GM21390 (cell line): ENCODE results near the gene NHS.
"Not testable (repeated sequence)": the region's sequence is repeated elsewhere in the genome, so short reads cannot be mapped to it uniquely, and the experiment has no call there.

Experiments
- ATAC-seq: cut with Tn5 transposase; IDR thresholded peaks from one replicate; pipeline ENCODE4 v1.9.1; 2021; ENCODE audit not compliant: unreplicated experiment

NHS gene

DNA sequence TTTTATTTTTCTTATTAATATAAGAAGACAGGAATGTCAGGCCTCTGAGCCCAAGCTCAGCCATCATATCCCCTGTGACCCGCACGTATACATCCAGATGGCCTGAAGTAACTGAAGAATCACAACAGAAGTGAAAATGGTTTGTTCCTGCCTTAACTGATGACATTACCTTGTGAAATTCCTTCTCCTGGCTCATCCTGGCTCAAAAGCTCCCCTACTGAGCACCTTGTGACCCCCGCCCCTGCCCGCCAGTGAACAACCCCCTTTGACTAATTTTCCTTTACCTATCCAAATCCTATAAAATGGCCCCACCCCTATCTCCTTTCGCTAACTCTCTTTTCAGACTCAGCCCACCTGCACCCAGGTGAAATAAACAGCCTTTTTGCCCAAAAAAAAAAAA, 71.3 kb downstream of the NHS start:
- not testable (repeated sequence) for ATAC-seq

DNA sequence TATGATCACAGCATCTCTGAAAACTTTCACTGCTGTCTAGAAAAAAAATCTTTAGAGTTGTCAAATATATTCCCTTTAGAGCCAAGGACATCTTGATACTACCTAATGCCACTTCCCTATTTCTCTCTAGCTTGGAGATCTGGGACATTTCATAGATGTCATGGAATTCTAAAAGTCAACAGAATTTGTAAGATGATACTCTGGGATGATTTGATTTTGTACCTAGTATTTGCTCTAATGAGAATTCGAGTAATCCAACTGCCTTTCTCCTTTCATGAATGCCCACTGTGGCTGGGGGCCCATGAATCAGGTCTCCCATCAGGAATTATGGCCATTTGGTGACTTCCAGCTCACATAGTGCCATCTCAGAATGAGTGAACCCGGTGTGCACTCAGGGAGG, 73.2 kb downstream of the NHS start:
- ATAC-seq, result no peak

DNA sequence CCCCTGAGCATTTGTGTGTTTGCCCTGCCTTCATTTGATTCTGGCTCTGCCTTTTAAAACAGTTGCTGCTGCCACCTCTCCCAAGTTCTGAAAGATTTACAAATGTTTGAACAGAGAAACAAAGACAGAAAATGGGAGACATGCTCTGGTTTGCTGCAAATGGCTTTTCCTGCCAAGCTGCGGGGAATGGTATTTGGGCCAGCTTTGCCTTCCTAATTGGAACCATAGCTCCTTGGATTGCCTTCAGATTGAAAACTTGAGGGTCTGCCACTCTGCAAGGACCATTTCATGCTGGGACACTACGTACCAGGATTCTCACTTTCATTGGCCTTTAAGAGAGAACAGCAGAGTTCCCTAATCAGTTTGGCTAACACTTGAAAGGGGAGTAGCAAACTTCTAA, 74.9 kb downstream of the NHS start:
- no peak for ATAC-seq

DNA sequence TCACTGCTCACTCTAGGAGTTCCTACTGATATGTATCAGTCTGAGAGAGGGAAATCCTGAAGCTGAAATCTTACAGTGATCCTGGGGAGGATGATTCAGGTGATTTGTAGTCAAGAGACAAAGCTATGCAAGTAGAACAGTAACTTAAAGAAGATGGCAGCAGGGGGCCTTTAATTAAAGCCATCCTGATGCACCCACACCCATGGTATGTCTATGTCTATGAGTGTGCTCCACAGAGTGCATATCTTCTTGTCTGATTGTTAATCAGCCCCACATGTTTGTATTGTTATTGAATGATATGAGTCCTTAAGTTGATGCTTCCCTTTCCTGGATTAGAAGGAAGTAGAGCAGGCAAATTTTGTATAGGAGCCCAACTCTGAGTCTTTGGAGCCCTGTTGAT, 78.8 kb downstream of the NHS start:
- no peak for ATAC-seq

DNA sequence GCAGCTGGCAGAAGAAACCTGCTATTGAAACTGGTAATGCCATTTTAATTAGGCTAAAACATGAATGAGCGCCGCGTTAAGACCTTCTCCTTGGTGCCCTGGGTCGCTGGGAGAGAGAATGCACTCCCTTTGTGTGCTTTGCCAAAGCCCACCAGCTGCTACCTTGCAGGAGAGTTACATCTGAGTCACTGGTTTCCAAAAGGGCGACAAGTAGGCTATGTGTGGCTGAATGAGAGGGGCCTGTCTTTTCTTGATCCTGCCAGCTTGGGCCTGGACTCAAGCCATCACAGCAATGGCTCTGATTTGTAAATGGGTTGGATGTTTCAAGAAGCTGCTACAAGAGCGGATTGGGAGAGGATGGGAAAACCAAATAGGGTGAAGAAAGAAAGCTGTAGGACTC, 81.5 kb downstream of the NHS start:
- ATAC-seq, result no peak

DNA sequence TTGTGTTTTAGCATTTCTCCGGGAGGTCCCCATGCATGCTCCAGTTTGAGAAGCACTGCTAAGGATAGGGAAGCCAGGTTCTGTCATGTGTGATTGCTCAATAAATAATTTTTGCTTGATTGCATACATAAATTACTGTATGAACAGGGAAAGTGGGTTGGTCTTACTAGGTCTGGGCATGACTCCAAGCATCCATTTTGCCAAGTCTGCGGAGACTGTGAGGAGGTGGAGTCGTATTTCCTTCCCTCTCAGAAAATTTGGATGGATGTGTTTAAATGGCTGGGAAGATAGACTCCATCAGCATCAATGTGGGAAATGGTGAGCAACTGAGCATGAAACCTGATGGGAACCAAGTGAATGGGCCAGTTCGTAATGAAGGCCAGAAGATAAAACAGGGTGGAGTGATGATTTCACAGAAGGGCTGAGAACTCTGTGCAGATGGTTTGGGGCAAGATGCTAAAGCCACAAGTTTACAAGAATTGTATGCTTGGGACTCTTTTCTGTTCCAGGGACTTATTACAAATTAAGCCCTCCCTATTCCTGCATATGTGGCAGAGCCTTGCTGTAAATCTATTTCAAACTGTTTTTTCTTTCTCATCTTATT, 84.1 kb downstream of the NHS start:
- no peak for ATAC-seq

DNA sequence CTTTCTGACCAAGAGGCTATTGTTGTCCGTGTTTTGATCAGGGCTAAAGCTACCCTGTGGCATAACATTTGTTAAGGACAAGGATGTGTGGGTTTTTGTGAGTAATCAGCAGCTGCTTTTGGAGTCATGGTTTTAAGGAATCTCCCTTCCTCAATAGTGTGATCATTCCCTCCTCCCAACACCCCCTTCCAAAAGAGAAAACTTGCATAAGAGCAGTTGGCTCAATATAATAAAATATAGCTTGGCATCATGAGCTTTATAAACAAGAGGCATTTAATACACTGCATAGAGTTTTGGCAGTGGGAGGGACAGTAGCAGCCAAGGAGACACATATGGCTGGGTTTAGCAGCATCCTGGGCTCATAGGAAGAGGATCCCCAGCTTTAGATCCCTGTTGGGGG, 84.7 kb downstream of the NHS start:
- no peak for ATAC-seq

DNA sequence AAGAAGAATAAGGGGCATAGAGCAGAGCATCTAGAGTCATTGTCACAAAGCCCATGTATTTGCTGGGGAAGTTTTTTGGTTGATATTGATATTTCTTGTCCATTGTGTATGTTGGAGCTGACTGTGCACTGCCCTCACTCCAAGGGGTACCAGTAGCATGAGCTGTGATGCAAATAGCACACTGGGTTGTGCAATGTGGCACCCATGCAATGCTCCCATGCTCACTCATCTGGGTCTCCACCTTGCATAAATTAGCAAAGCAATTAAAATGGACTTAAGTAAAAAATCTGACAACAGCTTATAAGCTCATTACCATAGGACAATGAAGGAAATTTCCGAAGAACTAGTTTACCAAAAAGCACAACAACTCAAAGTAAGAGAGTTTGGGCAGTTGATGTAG, 87.9 kb downstream of the NHS start:
- no peak for ATAC-seq

DNA sequence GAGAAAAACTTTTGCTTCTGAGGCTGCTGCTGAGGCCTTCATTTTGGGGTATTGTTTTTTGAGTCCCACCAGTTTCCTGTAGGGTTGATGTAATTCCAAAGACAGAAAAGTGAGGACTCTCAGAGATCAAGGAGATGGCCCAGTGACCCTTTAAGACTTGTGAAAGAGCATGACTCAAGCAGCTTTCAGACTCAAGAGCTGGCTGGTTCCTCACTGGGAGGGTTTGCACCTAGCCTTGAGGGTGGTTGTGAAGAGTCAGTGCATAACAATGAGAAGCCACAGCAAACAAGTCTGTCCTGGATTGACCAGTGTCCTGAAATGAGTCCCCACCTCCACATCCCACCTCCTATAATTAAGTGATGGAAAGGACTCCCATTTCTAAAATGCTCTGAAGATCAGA, 89.2 kb downstream of the NHS start:
- ATAC-seq, result no peak

DNA sequence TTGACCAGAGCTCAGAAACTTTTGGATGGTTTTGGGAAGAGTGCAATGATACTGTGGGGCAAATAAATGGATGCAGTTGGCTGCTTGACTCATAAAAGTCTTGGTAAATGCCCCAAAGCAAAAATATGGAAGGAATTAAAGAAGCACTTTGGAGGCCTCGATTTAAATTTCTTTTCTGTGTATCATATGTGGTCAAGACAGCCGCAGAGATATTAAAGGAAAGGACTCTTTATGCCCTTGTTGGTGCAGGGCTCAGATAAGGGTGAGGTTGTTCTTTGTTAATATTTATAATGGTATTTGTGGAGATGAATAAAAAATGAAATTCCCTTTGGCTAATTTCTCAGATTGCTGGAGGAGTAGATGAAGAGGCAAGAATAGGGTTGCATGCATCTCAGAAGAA, 90.2 kb downstream of the NHS start:
- ATAC-seq, result no peak

DNA sequence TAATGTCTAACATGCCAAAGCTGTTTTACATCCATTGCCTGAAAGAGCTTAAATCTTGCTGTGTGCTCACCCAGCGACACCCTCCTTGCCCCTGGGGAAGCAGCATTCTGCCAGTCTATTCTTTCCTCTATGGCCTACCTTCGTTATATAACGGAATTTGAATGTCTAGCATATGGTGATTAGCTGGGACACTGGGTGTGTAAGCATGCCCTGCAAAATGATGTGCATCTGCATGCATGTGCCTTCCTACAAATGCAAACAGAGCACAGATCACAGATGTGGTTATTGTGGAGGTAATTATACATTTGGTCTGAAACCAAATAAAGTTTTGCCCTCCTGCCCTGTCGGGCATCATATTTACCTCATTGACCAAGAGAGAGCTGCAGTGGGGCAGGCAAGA, 90.8 kb downstream of the NHS start:
- ATAC-seq, result no peak

DNA sequence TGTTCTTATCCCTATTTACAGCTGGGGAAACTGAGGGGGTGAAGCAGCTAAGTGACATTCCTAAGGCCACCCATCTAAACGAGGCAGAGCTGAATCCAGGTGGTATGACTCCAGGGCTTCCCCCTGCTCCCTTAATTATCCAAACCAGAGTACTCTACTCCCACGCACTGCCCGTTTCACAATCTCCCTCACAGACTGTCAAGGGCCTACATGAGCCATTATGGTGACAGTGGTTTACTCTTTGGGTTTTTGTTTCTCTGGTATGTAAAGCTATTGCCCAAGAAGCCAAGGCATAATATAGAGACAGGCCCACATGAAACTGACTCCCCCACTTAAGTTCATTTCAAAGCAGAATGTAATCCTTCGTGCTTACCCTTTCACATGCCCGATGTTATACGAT, 95.1 kb downstream of the NHS start:
- no peak for ATAC-seq

DNA sequence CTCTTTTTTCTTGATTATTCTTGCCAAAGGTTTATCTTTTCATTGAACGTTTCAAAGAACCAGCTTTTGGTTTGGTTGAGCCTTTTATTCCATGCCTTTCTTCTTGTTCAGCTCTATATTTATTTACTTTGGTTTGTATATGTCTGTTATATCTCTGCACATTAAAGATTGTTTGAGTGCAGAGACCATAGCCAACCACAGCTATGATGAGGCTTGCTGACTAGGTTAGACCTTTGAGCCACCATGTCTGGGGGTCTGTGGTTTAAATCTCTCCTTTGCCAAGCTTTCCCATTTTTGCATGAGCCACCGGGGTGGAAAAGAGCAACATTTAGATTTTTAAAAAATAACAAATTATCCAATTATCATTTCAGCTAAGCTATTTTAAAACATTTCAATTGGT, 96.1 kb downstream of the NHS start:
- ATAC-seq, result no peak

DNA sequence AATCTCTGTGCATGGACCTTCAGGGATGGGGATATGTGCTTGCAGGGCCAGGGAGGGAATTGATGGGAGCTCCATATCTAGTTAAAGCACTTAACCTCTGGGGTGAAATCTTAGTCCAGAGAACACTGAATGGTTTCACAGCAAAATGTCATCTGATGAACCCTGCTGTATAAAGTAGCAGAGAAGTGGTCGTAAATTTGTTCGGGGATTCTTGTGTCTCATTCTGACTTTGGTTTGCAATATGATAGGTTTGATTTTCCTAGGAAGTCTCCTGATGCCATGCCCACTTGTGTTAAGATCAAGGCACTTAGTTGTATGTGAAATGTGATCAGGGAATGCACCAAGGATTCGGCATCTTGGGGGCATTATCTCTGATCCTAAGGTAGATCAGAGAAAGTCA, 96.9 kb downstream of the NHS start:
- no peak for ATAC-seq

DNA sequence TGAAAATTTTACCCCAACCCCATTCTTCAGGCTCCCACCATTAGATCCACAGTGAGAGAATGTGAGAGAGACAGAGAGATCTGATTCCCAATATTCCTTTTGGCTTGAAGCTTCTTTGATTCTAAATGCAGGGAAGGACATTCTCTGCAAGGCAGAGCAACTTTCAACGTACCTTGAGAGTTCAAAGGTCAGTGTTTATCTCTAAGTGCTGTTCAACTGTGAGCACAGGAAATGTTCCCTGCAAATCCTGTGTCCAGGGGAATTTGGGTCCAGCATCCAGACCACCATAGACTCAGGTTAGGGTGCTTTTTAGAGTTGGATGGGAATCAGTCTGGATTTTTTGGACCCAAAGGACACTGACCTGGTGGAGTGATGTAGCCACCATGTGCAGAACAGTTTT, 97.4 kb downstream of the NHS start:
- ATAC-seq, result no peak

DNA sequence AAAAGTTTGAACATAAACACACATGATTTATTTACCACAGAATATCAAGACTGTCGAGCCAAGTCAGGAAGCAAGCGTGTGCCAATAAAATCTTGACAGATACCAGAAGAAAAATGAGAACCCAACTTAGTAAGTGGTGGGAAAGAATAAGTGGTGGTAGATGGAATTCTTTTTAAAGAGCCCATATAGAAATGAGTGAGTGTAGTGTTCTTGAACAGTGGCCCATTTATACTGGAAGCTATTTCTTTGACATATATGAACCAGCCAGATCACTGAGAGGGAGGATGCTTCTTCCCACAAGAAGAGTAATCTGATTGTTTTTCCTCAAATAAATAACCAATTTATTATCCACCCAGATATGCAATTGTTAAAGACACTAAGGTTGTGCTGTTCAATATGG, 98.0 kb downstream of the NHS start:
- no peak for ATAC-seq

DNA sequence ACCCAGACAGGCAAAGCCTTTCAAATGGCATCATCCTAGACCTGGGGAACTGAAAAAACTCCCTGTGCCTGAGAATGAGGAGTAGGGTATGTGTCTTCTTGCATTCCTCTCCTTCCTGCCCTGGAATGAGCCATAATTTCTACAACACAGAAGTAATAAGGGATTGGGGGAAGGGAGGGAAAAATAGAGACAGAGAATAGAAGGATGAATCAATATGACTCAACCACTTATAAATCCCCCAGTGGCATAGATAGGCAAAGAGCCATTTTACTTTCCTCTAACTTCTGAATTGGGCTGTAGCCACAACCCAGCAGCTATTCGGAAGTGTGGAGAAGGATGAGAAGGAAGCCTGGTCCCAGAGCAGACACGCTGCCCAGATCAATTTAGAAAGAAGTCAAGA, 99.9 kb downstream of the NHS start:
- no peak for ATAC-seq

DNA sequence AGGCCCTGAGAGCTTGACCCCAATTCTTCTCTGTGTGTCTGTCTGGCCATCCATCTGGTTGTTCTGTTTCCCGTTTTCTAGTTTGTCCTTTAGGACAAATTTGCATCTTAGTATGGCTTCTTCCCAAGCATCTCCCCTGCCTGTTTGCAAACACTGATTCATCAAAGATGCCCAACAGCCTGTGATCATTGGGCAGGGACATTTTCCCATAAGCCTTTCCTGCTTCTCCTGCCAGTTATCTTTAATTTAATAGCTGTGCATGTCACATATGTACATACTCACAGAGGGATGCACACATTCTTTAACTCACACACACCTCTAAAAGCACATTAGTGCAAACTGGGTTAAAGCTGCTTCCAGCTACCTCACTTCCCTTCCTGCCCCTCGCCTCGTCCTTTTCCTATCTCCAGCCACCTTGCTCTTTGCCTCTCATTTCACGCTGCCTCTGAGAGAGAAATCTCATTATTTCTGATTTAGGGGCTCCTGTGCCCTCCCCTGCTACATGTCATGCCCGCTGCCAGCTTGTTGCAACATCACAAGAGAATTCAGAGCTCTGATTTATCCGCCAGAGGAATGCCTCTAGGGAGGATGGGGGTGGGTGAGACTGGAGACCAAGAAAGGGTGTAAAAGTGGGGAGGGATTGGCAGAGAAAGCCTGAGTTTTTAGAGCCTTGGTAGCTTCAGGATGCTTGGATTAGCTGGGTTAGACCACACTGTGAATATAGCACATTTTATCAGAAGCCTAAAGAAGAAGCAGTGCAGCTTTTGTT, 100.6 kb downstream of the NHS start:
- ATAC-seq, result no peak

DNA sequence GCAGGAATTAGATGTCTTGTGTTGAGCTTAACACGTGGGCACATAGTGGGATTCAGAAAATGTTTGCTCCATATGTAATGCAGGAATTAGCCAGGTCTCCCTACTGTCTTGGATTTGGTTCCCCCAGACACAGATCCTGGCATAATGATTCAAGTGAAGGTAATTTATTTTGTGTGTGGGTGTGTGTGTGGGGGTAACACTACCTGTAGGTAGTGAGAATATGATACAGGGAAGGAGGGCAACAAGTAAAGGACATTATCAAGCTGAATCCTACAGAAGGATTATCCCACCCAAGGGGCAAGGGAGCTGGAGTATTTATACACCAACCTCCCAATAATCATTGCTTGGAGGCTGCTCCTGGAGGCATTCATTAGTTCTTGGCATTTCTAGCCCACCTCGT, 101.4 kb downstream of the NHS start:
- ATAC-seq, result no peak

DNA sequence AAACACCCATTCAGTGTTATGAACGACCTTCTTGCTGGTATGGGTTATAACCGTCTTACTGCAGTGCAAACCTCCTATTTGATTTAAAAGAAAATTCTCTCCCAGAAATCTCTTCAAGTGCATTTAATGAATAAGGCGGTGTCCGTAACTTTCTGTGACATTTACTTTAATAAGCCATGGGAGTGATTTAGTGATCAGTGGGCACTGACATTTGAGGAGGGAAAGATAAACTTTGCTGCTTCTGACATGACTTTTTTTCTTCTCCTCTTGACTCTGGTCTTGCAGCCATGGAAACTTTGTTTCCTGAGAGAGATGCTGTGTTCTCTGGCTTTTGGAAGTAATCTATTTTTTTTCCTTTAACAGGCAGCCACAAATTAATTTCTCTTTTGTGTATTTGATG, 106.1 kb downstream of the NHS start:
- ATAC-seq, result no peak

DNA sequence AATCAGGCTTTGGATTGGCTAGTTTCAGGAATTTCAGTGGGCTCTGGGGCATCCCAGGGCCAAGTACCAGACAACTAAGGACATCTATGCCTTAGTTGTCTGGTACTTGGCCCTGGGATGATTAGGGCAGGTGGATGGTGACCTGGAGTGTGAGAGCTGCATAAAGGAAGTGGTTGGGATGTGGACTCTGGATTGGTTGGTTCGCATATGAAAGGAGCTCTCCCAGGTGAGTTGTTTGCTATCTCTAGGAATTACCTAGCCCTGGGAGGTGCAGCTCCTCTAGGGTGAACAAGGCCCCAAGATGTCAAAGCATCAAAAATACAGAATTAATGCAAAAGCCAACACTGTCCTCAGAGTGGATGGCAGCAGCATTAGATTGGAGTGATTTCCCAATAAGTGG, 109.6 kb downstream of the NHS start:
- no peak for ATAC-seq

DNA sequence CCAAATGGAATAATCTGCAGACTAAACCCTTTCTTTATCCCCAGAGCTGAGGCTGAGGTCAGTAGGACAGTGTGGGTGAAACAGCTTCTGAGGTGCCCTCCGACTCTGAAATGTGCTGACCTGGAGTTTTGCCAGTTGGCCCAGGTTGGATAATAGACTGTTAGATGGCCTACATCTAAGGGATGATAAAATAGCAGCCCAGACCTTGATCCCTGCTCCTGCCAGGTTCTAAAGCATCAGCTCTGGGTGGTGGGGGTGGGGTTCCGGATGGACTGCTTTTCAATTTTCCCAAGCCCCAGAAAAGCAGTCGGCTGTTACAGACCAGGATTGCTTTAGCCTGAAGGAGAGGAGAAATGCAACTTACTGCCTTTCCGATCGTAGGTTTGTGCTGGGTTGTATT, 110.4 kb downstream of the NHS start:
- no peak for ATAC-seq

DNA sequence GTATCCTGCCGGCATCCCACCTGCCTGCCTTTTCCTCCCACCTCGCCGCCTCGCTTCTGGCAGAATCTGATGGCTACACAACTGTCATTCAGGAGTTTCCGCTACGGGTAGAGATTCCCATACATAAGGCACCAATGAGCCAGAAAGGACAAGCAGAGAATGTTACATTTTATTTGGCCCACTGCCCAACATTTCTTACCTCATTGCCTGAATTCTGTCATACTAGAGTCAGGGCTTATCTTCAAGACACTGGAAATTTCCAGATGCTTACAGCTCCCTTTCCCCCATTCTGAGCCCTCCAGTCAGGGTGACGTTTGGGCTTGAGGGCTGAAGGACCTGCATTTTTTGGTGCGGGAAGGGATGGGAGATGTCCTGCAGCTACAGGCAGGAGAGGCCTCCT, 113.0 kb downstream of the NHS start:
- no peak for ATAC-seq
